IPS-15b (cell line): ENCODE measurements around the gene GPRIN1.
A peak's percentile ranks its signal among the peaks of the same experiment; 100 is the strongest.

ENCODE experiments used
- H3K27me3 ChIP-seq: one replicate; pipeline ENCODE4 v1.6.1; 2013; ENCODE audit warnings: low read length; ENCODE audit not compliant: control insufficient read depth, insufficient read depth
- H3K36me3 ChIP-seq: one replicate; pipeline ENCODE4 v1.6.1; 2013; ENCODE audit warnings: low read length; ENCODE audit not compliant: control insufficient read depth, insufficient read depth
- H3K4me1 ChIP-seq: one replicate; pipeline ENCODE4 v1.6.1; 2013; ENCODE audit warnings: mild to moderate bottlenecking, low read length; ENCODE audit not compliant: control insufficient read depth, insufficient read depth
- H3K4me3 ChIP-seq: one replicate; pipeline ENCODE4 v1.5.1; 2013; ENCODE audit warnings: low read depth, low read length
- H3K9ac ChIP-seq: one replicate; pipeline ENCODE4 v1.6.1; 2013; ENCODE audit warnings: low read depth, mild to moderate bottlenecking, low read length
- H3K9me3 ChIP-seq: one replicate; pipeline ENCODE4 v1.6.1; 2013; ENCODE audit warnings: mild to moderate bottlenecking, low read length; ENCODE audit not compliant: control insufficient read depth, insufficient read depth

Gene GPRIN1

GRCh38 chr5:176639981-176640380 is 30.0 kb upstream of the GPRIN1 start:
- Histone ChIP-seq H3K4me3 (no peak overlapping the region), H3K4me1 (peaks cover 13% of the 10 kb centered on the region), H3K9me3 (no peaks in the 10 kb centered on the region), H3K36me3 (no peaks in the 10 kb centered on the region), H3K9ac (no peak overlapping the region), H3K27me3 (peaks cover 6% of the 10 kb centered on the region)

GRCh38 chr5:176639208-176639607 is 29.3 kb upstream of the GPRIN1 start:
- no peaks in the 10 kb centered on the region for H3K36me3 ChIP-seq
- H3K27me3 ChIP-seq = peaks cover 6% of the 10 kb centered on the region
- no peak overlapping the region for H3K9ac ChIP-seq
- H3K4me1 ChIP-seq = peaks cover 6% of the 10 kb centered on the region
- H3K9me3 ChIP-seq = no peaks in the 10 kb centered on the region
- H3K4me3 ChIP-seq = no peak overlapping the region

DNA sequence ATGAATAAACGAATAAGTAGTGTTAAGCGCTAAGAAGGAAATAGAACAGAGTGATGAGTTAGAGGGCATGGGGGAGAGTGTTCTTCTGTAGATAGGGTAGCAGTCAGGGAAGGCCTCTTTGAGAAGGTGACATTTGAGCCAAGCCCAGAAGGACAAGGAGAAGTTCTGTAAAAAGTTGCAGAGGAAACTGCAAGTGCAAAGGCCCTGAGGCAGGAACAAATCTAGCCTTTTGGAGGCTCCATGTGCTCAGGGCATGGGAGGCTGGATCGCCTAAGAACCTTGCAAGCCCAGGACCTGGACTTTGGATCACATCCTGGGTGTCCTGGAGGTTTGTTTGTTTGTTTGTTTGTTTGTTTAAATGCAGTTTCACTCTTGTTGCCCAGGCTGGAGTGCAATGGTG is 28.5 kb upstream of the GPRIN1 start:
- Histone ChIP-seq H3K4me3 (no peak overlapping the region), H3K4me1 (no peaks in the 10 kb centered on the region), H3K36me3 (no peaks in the 10 kb centered on the region), H3K27me3 (peaks cover 7% of the 10 kb centered on the region), H3K9ac (no peak overlapping the region), H3K9me3 (no peaks in the 10 kb centered on the region)

DNA sequence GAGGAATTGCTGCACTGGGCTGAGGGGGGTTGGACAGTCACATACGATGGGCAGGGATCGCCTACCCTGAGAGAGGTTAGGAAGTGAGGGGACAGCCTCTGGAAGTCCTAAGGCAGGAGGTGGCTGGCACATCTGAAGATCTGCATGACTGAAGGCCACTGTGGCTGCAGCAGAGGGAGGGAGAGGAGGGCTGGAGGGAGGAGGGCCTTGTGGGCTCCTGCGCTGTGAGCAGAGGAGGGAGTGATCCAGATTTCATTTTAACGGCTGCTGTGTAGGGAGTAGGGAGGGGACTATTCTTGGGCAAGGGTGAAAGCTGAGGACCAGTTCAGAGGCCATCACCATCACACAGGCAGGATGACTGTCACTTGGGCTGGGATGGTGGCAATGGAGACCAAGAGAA is 27.6 kb upstream of the GPRIN1 start:
- Histone ChIP-seq H3K4me3 (no peak overlapping the region), H3K27me3 (peaks cover 14% of the 10 kb centered on the region), H3K9me3 (no peaks in the 10 kb centered on the region), H3K9ac (no peak overlapping the region), H3K4me1 (no peaks in the 10 kb centered on the region), H3K36me3 (no peaks in the 10 kb centered on the region)

- H3K36me3 ChIP-seq = no peaks in the 10 kb centered on the region
Observed at GRCh38 chr5:176636426-176636825, 26.5 kb upstream of the GPRIN1 start.

DNA sequence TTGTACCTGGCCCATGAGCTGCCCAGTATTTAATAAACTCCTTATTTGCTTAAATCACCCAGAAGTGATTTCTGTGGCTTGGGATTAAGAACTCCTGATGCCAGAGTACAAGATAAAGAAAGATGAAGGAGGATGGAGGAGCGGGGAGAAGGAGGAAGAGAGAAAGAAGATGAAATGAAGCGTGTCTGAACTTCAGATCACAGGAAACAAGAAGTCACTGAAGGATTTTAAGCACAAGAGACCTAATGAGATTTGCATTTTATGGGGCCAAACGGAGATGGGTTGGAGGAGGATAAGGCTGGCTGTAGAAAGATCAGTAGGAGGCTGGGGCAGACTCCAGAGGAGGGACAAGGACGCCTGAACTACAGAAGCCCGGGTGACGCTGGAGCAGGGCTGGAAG is 23.6 kb upstream of the GPRIN1 start:
- Histone ChIP-seq H3K27me3 (peaks cover 37% of the 10 kb centered on the region), H3K9me3 (no peaks in the 10 kb centered on the region), H3K9ac (no peak overlapping the region)

More at GRCh38 chr5:176636426-176636825, 26.5 kb upstream of the GPRIN1 start:
- peaks cover 20% of the 10 kb centered on the region for H3K27me3 ChIP-seq
- H3K9ac ChIP-seq = no peak overlapping the region
- no peaks in the 10 kb centered on the region for H3K9me3 ChIP-seq
- H3K4me3 ChIP-seq = no peak overlapping the region
- H3K4me1 ChIP-seq = peaks cover under 1% of the 10 kb centered on the region

GRCh38 chr5:176632745-176633144 is 22.8 kb upstream of the GPRIN1 start:
- H3K4me1 ChIP-seq = peaks cover 7% of the 10 kb centered on the region
- no peaks in the 10 kb centered on the region for H3K36me3 ChIP-seq
- H3K9ac ChIP-seq = no peak overlapping the region
- H3K9me3 ChIP-seq = no peaks in the 10 kb centered on the region
- H3K4me3 ChIP-seq = no peak overlapping the region
- peaks cover 42% of the 10 kb centered on the region for H3K27me3 ChIP-seq

More for the DNA sequence above, 23.6 kb upstream of the GPRIN1 start:
- Histone ChIP-seq H3K4me3 (no peak overlapping the region), H3K4me1 (peaks cover 7% of the 10 kb centered on the region), H3K36me3 (no peaks in the 10 kb centered on the region)

GRCh38 chr5:176631383-176632200 is 21.6 kb upstream of the GPRIN1 start:
- H3K27me3 ChIP-seq = peaks cover 48% of the 10 kb centered on the region
- H3K36me3 ChIP-seq = no peaks in the 10 kb centered on the region
- peaks cover 7% of the 10 kb centered on the region for H3K4me1 ChIP-seq
- H3K4me3 ChIP-seq = peak overlapping the region; percentile 95
- H3K9me3 ChIP-seq = no peaks in the 10 kb centered on the region
- no peak overlapping the region for H3K9ac ChIP-seq

GRCh38 chr5:176630681-176631222 is 20.8 kb upstream of the GPRIN1 start:
- H3K9ac ChIP-seq = no peak overlapping the region
- H3K36me3 ChIP-seq = no peaks in the 10 kb centered on the region
- peak overlapping the region; percentile 95 for H3K4me3 ChIP-seq
- H3K9me3 ChIP-seq = no peaks in the 10 kb centered on the region
- peaks cover 7% of the 10 kb centered on the region for H3K4me1 ChIP-seq
- peaks cover 48% of the 10 kb centered on the region for H3K27me3 ChIP-seq

GRCh38 chr5:176629853-176630680 is 20.1 kb upstream of the GPRIN1 start, which contains the start of the genes EIF4E1B and SNCB:
Gene EIF4E1B (plus strand): TSS chr5:176630675. CDS start chr5:176642788, 12,113 bp downstream.
Gene SNCB (minus strand): TSS chr5:176630534. CDS start chr5:176629654, 880 bp downstream.
- Histone ChIP-seq H3K9me3 (no peaks in the 10 kb centered on the region), H3K4me1 (peaks cover 7% of the 10 kb centered on the region), H3K27me3 (peaks cover 46% of the 10 kb centered on the region), H3K9ac (peak within 1 kb of the TSS; percentile 47), H3K4me3 (peak within 1 kb of the TSS; percentile 95), H3K36me3 (no peaks in the 10 kb centered on the region)

DNA sequence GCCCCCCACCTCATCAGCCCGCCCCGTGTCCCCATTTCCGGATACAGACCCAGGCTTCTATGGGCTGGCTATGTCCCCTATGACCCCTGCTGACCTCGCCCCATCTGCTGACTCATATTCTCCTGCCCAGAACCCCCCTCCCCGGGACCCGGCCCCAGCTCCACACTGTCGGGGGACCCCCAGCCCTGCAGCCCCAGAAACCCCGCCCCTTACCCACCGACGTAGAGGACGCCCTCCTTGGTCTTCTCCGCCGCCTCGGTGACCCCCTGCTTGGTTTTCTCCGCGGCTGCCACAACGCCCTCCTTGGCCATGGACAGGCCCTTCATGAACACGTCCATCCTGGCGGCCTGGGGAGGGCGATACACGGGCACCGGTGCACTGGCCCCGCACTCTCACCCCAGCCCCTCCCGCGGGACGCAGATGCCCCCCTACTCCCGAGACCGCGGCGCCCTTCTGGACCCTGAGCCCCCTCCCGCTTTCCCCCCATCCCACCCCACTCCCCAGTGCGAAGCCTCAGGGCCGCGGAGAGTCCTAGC is 19.4 kb upstream of the GPRIN1 start:
- no peaks in the 10 kb centered on the region for H3K9me3 ChIP-seq
- peaks cover 46% of the 10 kb centered on the region for H3K27me3 ChIP-seq
- H3K36me3 ChIP-seq = no peaks in the 10 kb centered on the region
- H3K9ac ChIP-seq = no peak overlapping the region
- peak overlapping the region; percentile 95 for H3K4me3 ChIP-seq
- H3K4me1 ChIP-seq = peaks cover 7% of the 10 kb centered on the region
